Measurements from ENCODE around the gene ENKUR.

DNA sequence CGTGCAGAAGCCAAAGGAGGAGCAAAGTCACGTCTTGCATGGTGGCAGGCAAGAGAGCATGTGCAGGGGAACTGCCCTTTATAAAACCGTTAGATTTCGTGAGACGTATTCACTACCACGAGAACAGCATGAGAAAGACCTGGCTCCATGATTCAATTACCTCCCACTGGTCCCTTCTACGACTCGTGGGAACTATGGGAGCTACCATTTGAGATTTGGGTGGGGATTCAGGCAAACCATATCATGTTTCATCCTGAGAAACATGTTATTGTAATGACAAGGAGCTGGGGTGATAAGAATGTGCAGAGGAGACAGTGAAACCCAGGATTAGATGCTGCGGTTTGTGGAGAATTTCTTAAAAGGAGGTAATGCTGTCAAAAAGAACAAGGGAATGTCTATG, 34.4 kb upstream of the ENKUR start:
- no peak for TF ChIP-seq CTCF (IDR thresholded peaks at IDR 0.05; ENCODE audit: low read depth, low read length)
- no peak for TF ChIP-seq EZH2phosphoT487 (IDR thresholded peaks at IDR 0.05; ENCODE audit: low read depth)
